Omental fat pad (tissue), 4 donors: ENCODE data around the gene RFX7. TPM values are rescaled to one million over a fixed set of nuclear protein-coding genes. Genes with fewer than 3 reads are reported as not detected.
A peak's percentile ranks its signal among the peaks of the same experiment; 100 is the strongest.

Experiments used
- ATAC-seq: fragments of 150-250 bp; one replicate; pipeline ENCODE4 v1.9.1; 2016; ENCODE audit warnings: mild to moderate bottlenecking, moderate library complexity; ENCODE audit not compliant: low FRiP score
- DNase-seq: peaks from one replicate; pipeline ENCODE4 v3.0.0-alpha.2; 2019; ENCODE audit warnings: low spot score
- CTCF ChIP-seq, 3 donors: fragments of 450-650 bp; IDR thresholded peaks; one replicate each; pipeline ENCODE4 v1.5.1; 2016 to 2017; ENCODE audit warnings: antibody characterized with exemption in 3 of 3, mild to moderate bottlenecking in 3 of 3, moderate library complexity in 2 of 3
- total RNA-seq, 4 donors: library from RNA; depleted of rRNA; stranded (reverse); fragments of >200 nt; gene quantifications; one replicate each; pipeline ENCODE4 v1.1.0, GENCODE V29; 2016

The RFX7 gene
- total RNA-seq, 4 donors from 2014 or later, result 5.3 to 12.9 (median 7.7) TPM

- no peak for TF ChIP-seq CTCF (IDR thresholded peaks at IDR 0.05)
- DNase-seq (no peak), ATAC-seq (no peak)
Observed at GRCh38 chr15:56249092-56249491, 5.4 kb upstream of the RFX7 start.

- no peak for TF ChIP-seq CTCF (IDR thresholded peaks at IDR 0.05)
- ATAC-seq (no peak), DNase-seq (no peak)
Observed at GRCh38 chr15:56248311-56248992, 4.8 kb upstream of the RFX7 start.

GRCh38 chr15:56247266-56247665 lies 3.6 kb upstream of the RFX7 start:
- DNase-seq (no peak), ATAC-seq (no peak)
- no peak for TF ChIP-seq CTCF (IDR thresholded peaks at IDR 0.05)

- peak; percentile 53 for DNase-seq
- ATAC-seq, result peak; percentile 83
- TF ChIP-seq CTCF (IDR thresholded peaks at IDR 0.05), result peak in 2 of 3 donors; percentile 36 to 97
Observed at GRCh38 chr15:56245871-56246814, 2.5 kb upstream of the RFX7 start.

GRCh38 chr15:56244811-56245576 lies 1.3 kb upstream of the RFX7 start:
- ATAC-seq, result no peak

More at GRCh38 chr15:56244811-56245576, 1.3 kb upstream of the RFX7 start:
- no peak for DNase-seq
- TF ChIP-seq CTCF (IDR thresholded peaks at IDR 0.05), result no peak
